Neutrophil (primary cell): ENCODE measurements around the gene CAMKK2.
"Not testable (repeated sequence)": the region's sequence is repeated elsewhere in the genome, so short reads cannot be mapped to it uniquely, and the experiment has no call there.

Source experiments
- H3K27ac ChIP-seq: fragments of 200-600 bp; sonication (generic); 2 replicates; pipeline ENCODE4 v1.5.1; 2016; ENCODE audit warnings: mild to moderate bottlenecking, moderate library complexity
- H3K27me3 ChIP-seq: fragments of 200-600 bp; sonication (generic); 2 replicates; pipeline ENCODE4 v1.6.0; 2016; ENCODE audit warnings: mild to moderate bottlenecking
- H3K36me3 ChIP-seq: fragments of 200-600 bp; sonication (generic); 2 replicates; pipeline ENCODE4 v1.5.1; 2017
- H3K4me1 ChIP-seq, 2 experiments: fragments of 200-600 bp in 1 of 2; sonication (generic) in 1 of 2; 1 replicate in 1 of 2; 2 replicates in 1 of 2; pipeline versions ENCODE4 v1.5.1 to v1.6.1; 2013 to 2016; ENCODE audit warnings: low read depth in 1 of 2, low read length in 1 of 2, mild to moderate bottlenecking in 1 of 2, moderate library complexity in 1 of 2; ENCODE audit not compliant: control insufficient read depth in 1 of 2, insufficient read depth in 1 of 2
- H3K4me3 ChIP-seq, 2 experiments: fragments of 200-600 bp in 1 of 2; sonication (generic) in 1 of 2; 1 replicate in 1 of 2; 2 replicates in 1 of 2; pipeline ENCODE4 v1.5.1; 2013 to 2016; ENCODE audit warnings: low read depth in 1 of 2, low read length in 1 of 2, mild to moderate bottlenecking in 1 of 2, moderate library complexity in 1 of 2
- H3K9me3 ChIP-seq: fragments of 200-600 bp; sonication (generic); 2 replicates; pipeline ENCODE4 v1.5.1; 2016
- CTCF ChIP-seq: fragments of 200-600 bp; sonication (generic); IDR thresholded peaks from 2 replicates; pipeline ENCODE4 v1.5.1; 2016; ENCODE audit warnings: antibody characterized with exemption

CAMKK2 gene

GRCh38 chr12:121326996-121327674, 30.6 kb upstream of the CAMKK2 start:
- no peaks in the 10 kb centered on the region for H3K9me3 ChIP-seq
- no peak overlapping the region for H3K4me3 ChIP-seq
- H3K27ac ChIP-seq, result peak overlapping the region; percentile 23
- no peaks in the 10 kb centered on the region for H3K27me3 ChIP-seq
- H3K4me1 ChIP-seq, result peaks cover 10% of the 10 kb centered on the region in 2 experiments
- TF ChIP-seq CTCF, result no peak
- H3K36me3 ChIP-seq, result peaks cover 53% of the 10 kb centered on the region

GRCh38 chr12:121325922-121326396, 29.4 kb upstream of the CAMKK2 start:
- Histone ChIP-seq H3K9me3 (no peaks in the 10 kb centered on the region), H3K27ac (peak overlapping the region; percentile 23), H3K36me3 (peaks cover 45% of the 10 kb centered on the region), H3K27me3 (no peaks in the 10 kb centered on the region), H3K4me1 (peaks cover 10% of the 10 kb centered on the region in 2 experiments), H3K4me3 (no peak overlapping the region)
- no peak for TF ChIP-seq CTCF

- no peak for TF ChIP-seq CTCF
- Histone ChIP-seq H3K36me3 (peaks cover 27% of the 10 kb centered on the region), H3K4me3 (no peak overlapping the region), H3K27me3 (no peaks in the 10 kb centered on the region), H3K27ac (no peak overlapping the region), H3K4me1 (peaks cover 10% of the 10 kb centered on the region in 2 experiments), H3K9me3 (no peaks in the 10 kb centered on the region)
Measured at GRCh38 chr12:121323908-121324307, 27.4 kb upstream of the CAMKK2 start.

- H3K27me3 ChIP-seq, result no peaks in the 10 kb centered on the region
- H3K9me3 ChIP-seq, result no peaks in the 10 kb centered on the region
- peak overlapping the region; percentile 23 for H3K27ac ChIP-seq
- no peak overlapping the region for H3K4me3 ChIP-seq
- H3K36me3 ChIP-seq, result peaks cover 9% of the 10 kb centered on the region
- H3K4me1 ChIP-seq, result peaks cover 14 to 20% of the 10 kb centered on the region in 2 experiments
- TF ChIP-seq CTCF, result no peak
Measured at GRCh38 chr12:121318121-121318520, 21.6 kb upstream of the CAMKK2 start.

- Histone ChIP-seq H3K4me3 (no peak overlapping the region), H3K4me1 (peaks cover 18 to 25% of the 10 kb centered on the region in 2 experiments), H3K36me3 (peaks cover 9% of the 10 kb centered on the region), H3K9me3 (no peaks in the 10 kb centered on the region), H3K27ac (peak overlapping the region; percentile 69), H3K27me3 (no peaks in the 10 kb centered on the region)
- TF ChIP-seq CTCF, result no peak
Measured at GRCh38 chr12:121314431-121314830, 17.9 kb upstream of the CAMKK2 start.

GRCh38 chr12:121310231-121310630, 13.7 kb upstream of the CAMKK2 start:
- not testable (repeated sequence) for H3K4me3 ChIP-seq, H3K36me3 ChIP-seq
- peaks cover 35 to 44% of the 10 kb centered on the region in 2 experiments for H3K4me1 ChIP-seq

GRCh38 chr12:121307397-121307796, 10.9 kb upstream of the CAMKK2 start:
- not testable (repeated sequence) for H3K4me3 ChIP-seq, H3K27ac ChIP-seq, H3K27me3 ChIP-seq, H3K9me3 ChIP-seq, H3K36me3 ChIP-seq
- peaks cover 32 to 35% of the 10 kb centered on the region in 2 experiments for H3K4me1 ChIP-seq

More at GRCh38 chr12:121310231-121310630, 13.7 kb upstream of the CAMKK2 start:
- not testable (repeated sequence) for H3K27me3 ChIP-seq, H3K27ac ChIP-seq, H3K9me3 ChIP-seq
